ENCODE data around the gene KIF5B.

Gene KIF5B

GRCh38 chr10:31962826-31963588 is 93.2 kb downstream of the KIF5B start:
- no peak for DNase-seq (ENCODE audit: low read depth in 3 of 3, low spot score in 1 of 3)

GRCh38 chr10:31961277-31962074 is 94.7 kb downstream of the KIF5B start:
- DNase-seq (ENCODE audit: low read depth in 3 of 3, low spot score in 1 of 3), result no peak

- DNase-seq (ENCODE audit: low read depth in 3 of 3, low spot score in 1 of 3), result no peak
Measured at GRCh38 chr10:31959461-31960173, 96.6 kb downstream of the KIF5B start.

All from stimulated activated CD4-positive, alpha-beta T cell treated with anti-CD3 and anti-CD28 coated beads, TNF-alpha, amount 100 ng/mL, for 1 hour (primary cell).